Measurements from ENCODE around the gene C1orf115. TPM values are rescaled to one million over a fixed set of nuclear protein-coding genes. Genes with fewer than 3 reads are reported as not detected.
A peak's percentile ranks its signal among the peaks of the same experiment; 100 is the strongest.
"Not testable (repeated sequence)": the region's sequence is repeated elsewhere in the genome, so short reads cannot be mapped to it uniquely, and the experiment has no call there.

C1orf115 gene
- total RNA-seq, 1 donor from 2014 or later, result 35.1 TPM

DNA sequence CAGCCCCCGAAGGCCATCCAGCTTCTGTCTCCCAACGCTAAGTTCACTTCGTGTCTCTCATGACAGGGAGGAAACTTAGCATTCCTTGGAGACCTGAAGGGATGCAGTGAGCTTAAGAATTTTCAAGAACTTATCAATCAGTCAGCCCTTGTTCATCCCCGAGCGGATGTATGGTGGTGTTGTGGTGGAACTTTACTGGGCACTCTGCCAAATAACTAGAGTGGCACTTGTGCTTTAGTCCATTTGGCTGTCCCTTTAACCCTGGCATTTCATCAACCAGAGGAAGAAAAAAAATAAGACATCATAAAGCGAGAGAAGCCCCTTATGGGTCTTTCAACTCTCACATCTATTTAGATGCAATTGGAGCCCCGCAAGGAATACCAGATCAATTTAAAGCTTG is 31.1 kb downstream of the C1orf115 start:
- DNase-seq (ENCODE audit: low read depth, low spot score), result not testable (repeated sequence)

DNA sequence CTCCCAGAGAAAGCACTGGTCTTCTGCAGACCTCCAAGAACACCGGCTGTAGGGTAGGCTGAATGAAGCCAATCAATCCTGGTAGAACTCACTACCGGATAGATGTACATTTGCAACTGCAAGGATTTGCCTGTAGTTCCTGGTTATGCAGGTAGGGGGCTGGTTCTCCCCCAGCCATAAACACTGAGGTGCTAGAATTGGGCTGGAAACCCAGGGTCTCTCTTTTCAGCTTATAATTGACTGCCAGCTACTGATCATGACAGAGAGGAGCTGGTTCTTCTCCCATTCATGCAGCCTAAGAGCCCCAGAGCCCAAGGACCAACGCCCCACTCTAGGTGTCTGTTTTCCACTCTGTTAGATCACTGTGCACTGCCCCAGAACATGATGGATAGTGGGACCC is 36.5 kb downstream of the C1orf115 start:
- DNase-seq (ENCODE audit: low read depth, low spot score), result no peak

DNA sequence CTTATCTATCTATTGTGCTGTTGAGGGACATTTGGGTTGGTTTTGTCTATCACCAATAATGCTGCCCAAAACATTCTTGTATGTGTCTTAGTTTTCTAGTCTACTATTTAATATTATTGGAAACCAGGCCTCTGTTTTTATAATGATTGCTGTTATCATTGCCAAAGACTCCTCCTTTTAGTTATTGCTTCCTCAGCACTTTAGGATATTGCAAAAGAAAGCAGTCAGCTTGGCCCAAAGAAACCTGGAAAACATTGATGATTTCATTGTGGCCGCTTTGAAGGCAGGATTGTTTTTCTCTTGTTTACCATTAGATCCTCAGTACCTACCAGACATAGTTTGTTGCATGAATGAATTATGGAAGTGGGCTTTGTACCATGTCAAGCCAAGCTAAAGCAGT is 37.4 kb downstream of the C1orf115 start:
- DNase-seq (ENCODE audit: low read depth, low spot score), result no peak

DNA sequence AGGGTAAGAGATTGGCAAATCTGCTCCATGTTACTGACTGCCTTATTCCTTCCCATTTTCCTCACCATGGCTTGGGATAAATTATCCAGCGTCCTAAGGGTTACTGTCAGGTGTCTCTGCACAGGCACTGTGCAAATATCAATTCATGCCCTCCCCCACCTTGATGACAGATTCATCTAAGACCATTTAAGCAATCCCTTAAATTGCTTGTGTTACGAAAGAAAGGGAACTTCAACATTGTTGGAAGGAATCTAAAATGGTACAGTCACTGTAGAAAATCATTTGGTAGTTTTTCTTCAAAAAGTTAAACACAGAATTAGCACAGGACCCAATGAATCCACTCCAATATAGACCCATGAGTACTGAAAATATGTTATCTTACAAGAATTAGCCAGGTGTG is 40.3 kb downstream of the C1orf115 start:
- no peak for DNase-seq (ENCODE audit: low read depth, low spot score)

DNA sequence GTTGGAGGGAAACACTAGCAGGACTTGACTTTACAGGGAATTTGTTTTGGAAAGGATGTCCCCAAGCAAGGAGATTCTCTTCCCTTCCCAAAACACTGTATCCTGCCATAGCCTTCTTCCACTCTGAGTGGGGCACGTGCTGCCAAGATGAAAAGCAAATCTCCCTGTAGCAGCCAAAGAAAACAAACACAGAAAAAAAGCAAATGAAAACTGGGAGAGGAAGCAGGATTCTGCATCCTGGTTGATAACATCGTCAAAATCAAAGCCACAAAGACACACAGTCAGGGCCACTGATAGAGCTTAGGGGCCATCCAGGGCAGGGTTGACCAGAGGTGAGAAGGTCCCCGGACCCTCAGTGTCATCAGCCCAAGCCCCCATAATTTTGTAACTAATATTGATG is 42.0 kb downstream of the C1orf115 start:
- no peak for DNase-seq (ENCODE audit: low read depth, low spot score)

DNA sequence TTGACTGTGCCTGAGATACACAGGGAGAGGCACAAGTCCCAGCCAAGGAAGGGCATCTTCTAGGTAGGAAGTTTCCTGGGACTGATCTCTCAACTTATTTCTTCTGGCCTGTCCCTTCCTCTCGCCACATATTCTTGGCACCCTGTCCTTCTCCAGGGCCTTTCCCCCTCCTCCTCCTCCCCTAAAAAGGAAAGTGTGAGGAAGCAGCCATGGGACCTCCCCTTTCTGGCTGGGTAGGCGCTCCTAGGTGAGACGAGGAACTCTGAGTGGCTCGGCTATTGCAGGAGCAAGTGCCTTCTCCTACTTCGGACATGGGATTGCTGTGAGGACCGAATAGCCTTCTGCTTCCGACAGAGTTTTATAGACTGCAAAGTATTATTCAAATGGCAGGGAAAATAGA is 42.5 kb downstream of the C1orf115 start:
- DNase-seq (ENCODE audit: low read depth, low spot score), result no peak

DNA sequence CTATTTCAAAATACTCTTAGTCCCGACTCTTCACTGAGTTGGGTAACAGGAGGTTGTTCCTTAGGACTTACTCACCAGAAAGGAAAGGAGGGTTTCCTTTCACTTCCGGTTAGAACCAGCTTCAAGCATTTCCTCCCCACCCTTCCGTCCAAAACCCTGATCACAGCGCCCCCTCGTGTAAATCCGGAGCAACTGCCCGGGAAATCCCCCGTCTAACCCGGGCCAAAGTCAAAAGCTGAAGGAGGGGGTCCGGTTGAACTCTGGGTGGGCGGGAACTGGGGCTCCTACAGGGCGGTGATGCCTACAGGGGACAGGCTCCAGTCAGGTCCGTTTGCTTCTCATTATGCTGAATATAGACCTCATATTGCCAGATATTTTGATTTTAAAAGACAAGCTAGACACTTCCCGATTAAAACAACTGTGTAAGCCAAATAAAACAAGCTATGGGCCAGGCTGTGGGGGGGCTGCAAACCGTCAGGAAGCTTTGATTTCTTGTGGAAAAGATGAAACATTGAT is 43.0 kb downstream of the C1orf115 start:
- peak; percentile 85 for DNase-seq (ENCODE audit: low read depth, low spot score)

DNA sequence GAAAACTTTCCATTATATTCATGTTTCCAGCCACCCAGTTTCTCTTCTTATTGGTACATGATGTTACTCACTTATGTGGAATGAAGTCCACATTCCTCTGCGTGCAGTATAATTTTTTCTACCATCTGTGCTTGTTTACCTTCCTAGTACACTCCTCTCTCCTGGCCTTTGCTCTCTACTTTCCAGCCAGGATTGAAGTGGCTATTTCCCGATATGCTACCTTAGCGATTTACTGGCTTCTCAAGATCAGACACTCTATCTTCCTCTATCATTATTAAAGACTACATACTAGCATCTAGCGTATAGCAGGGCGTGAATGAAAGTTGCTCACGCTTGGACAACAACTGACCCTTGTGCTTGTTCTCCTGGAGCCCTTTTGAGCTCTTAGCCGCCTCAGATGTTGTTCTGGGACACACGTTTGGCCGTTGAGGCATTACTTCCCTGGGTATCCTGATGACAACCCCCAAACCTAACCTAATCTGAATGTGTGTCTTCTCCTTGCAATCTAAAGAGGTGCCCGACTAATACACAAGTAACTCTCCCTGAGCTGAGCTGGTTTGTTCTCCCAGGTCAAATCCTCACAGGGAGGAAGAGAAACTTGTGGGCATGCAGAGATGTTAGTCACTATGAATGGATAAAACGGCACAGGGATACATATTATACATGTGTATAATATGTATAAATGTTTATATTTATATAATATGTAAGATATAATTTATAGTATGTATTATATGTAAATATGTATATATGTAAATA is 44.6 kb downstream of the C1orf115 start:
- DNase-seq (ENCODE audit: low read depth, low spot score), result peak; percentile 66

DNA sequence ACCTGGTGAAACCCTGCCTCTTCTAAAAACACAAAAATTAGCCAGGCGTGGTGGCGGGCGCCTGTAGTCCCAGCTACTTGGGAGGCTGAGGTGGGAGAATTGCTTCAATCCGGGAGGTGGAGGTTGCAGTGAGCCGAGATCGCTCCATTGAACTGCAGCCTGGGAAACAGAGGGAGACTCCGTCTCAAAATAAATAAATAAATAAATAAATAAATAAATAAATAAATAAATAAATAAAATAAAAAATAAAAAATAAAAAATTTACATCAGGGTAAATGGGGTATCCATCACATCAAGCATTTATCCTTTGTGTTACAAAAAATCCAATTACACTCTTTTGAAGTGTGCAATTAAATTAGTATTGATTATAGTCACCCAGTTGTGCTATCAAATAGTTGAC is 46.1 kb downstream of the C1orf115 start:
- DNase-seq (ENCODE audit: low read depth, low spot score), result not testable (repeated sequence)

DNA sequence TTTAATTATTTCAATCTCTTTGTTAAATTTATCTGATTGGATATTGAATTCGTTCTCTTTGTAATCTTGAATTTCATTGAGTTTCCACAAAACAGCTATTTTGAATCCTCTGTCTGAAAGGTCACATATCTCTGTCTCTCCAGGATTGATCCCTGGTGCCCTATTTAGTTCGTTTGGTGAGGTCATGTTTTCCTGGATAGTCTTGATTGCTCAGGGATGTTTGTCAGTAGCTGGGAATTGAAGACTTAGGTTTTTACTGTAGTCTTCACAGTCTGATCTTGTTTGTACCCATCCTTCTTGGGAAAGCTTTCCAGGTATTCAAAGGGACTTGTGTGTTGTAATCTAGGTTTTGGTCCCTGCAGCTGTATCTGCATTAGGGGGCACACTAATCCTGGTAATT is 51.2 kb downstream of the C1orf115 start:
- no peak for DNase-seq (ENCODE audit: low read depth, low spot score)

DNA sequence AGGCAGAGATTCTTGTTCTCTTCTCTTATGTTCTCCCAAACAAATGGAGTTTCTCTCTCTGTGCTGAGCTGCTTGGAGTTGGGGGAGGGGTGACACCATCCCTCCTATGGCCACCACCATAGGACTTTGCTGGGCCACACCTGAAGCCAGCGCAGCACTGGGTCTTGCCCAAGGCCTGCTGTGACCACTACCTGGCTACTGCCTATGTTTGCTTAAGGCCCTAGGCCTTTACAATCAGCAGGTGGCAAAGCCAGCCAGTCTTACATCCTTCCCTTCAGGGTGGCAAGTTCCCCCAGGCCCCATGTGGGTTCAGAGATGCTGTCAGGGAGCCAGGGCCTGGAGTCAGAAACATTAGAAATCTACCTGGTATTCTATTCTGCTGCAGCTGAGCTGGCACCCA is 51.7 kb downstream of the C1orf115 start:
- no peak for DNase-seq (ENCODE audit: low read depth, low spot score)

DNA sequence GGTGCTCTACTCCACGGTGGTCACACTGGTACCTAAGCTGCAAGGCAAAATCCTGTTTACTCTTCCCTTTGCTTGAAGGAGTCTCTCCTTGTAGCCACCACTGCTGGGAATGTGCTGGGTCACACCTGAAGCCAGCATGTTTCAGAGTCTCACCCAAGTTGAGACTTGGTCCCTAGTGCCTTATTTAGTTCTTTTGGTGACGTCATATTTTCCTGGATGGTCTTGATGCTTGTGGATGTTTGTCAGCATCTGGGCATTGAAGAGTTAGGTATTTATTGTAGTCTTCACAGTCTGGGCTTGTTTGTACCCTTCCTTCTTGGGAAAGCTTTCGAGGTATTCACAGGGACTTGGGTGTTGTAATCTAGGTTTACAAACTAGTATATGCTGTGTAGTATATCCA is 52.4 kb downstream of the C1orf115 start:
- no peak for DNase-seq (ENCODE audit: low read depth, low spot score)

DNA sequence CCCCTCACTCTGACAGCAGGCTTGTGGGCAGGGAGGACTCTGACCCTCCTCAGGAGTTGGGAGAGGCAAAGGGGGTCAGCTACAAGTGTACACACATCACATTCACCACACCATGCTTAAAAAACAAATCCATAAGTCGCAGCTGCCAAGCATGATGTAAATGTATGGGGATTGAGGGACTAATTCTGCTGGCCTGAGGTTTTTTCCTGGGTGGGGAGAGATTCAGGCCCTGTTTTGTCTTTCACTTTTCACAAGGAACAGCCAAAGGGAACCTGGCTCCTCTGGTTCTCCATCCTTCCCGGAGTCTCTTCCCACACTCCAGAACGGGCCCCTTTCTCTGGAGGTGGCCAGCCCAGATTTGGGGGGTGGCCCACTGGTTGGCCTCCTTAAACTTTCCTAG is 56.7 kb downstream of the C1orf115 start:
- no peak for DNase-seq (ENCODE audit: low read depth, low spot score)

DNA sequence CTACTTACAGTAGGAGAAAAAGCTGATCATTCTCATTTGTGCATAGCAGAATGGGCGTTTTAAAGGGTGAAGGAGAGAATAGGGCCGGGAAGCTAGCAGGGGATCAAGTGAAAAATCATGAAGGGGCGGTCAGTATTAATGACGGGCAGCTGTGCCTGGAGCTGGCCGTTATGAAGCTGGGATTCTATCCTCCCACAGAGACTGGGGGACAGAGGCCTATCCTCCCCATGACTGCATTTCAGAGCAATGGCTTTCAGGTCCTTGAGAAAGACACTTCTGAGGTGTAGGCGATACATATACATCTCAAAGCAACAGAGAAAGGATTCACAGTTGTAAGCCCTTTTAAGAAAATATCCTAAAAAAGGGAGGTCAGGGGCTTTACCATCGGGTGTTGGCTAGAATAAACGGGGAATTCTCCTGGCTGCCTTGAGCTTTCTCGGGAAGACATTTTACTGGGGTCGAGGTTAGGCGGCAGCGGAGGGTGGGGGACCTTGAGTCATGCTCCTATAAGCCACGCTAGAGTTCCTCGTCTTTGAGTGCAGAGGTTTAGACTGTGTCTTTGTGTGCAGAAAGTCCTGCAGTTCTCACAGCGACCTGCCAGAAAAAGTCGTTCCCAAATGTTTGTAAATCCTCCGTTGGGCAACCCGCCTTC is 57.4 kb downstream of the C1orf115 start:
- DNase-seq (ENCODE audit: low read depth, low spot score), result no peak

DNA sequence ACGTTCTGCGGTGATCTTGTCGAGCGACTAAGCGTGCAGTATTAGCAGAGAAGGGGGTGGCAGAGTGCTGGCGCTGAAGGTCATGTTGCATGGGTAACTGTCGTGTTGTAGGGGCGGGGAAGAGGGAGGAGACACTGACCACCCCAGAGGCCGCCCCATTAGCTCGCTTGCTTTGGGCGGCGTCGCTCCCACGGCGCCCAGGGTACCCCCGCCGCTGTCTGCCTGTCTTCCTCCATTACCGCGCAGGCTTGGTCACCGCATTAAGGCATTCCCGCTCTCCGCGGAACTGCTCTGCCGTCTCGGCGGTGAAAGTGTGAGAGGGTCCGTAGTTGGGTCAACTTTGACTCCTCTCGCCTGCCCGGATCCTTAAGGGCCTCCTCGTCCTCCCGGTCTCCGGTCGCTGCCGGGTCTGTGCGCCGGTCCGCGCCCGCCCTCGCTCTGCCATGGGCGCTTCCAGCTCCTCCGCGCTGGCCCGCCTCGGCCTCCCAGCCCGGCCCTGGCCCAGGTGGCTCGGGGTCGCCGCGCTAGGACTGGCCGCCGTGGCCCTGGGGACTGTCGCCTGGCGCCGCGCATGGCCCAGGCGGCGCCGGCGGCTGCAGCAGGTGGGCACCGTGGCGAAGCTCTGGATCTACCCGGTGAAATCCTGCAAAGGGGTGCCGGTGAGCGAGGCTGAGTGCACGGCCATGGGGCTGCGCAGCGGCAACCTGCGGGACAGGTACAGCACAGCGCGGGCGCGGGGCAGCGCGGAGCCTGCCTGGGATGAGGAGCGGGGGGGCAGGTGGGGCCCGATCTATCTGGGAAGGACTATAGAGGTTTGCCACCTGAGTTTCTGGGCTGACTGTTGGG is 58.1 kb downstream of the C1orf115 start, which contains the start of gene MTARC2:
Gene MTARC2 (plus strand): TSS at position 234 of the 846 bp plus-strand sequence. CDS start 210 bp downstream, at position 444.
- peak; percentile 32 for DNase-seq (ENCODE audit: low read depth, low spot score)

Other genes starting within 250 kb of the C1orf115 start
- gene MARK1, start 162.2 kb upstream of the C1orf115 start, total RNA-seq, result 0.99 and 2.0 TPM in 2 replicates
- 6.9 and 8.0 TPM in 2 replicates for gene MTARC2, start 58.0 kb downstream of the C1orf115 start, total RNA-seq
- gene MTARC1, start 96.5 kb downstream of the C1orf115 start, total RNA-seq, result 0.73 and 2.1 TPM in 2 replicates
- 7.8 and 16.3 TPM in 2 replicates for gene HLX, start 189.1 kb downstream of the C1orf115 start, total RNA-seq